Keratinocyte (primary cell): Measurements from ENCODE around the gene NBEA.

Experiments used
- CTCF ChIP-seq, 3 experiments: IDR thresholded peaks in 1 of 3; conservative IDR thresholded peaks in 1 of 3; optimal IDR thresholded peaks in 1 of 3; 2 replicates in 2 of 3; 3 replicates in 1 of 3; pipeline versions ENCODE3 to v1.5.1; 2011; ENCODE audit warnings: low read length in 3 of 3, mild to moderate bottlenecking in 3 of 3, moderate library complexity in 2 of 3, control low read depth in 1 of 3, inconsistent platforms in 1 of 3; ENCODE audit not compliant: insufficient read depth in 2 of 3; ENCODE audit errors: extremely low read depth in 1 of 3
- EZH2 ChIP-seq: IDR thresholded peaks from one replicate; pipeline ENCODE4 v1.6.1; 2012; ENCODE audit warnings: inconsistent platforms, mild to moderate bottlenecking, low read length, moderate library complexity

- TF ChIP-seq EZH2 (no peak), CTCF (optimal IDR thresholded peaks at IDR 0.05 in 1 of 3, IDR thresholded peaks at IDR 0.05 in 1 of 3, conservative IDR thresholded peaks at IDR 0.05 in 1 of 3; ENCODE audit: extremely low read depth in 1 of 3, insufficient read depth in 2 of 3, low read length in 3 of 3) (no peak)
These were observed 761.0 kb downstream of the NBEA start for GRCh38 chr13:35703061-35703460.
